GM13976 (cell line): Measurements from ENCODE around the gene RRAGA.
"Not testable (repeated sequence)": the region's sequence is repeated elsewhere in the genome, so short reads cannot be mapped to it uniquely, and the experiment has no call there.

Source experiments
- DNase-seq: peaks from one replicate; pipeline ENCODE4 v3.0.0; 2012; ENCODE audit warnings: low spot score
- in situ Hi-C: fragments of 300-500 bp; cut with MboI; formaldehyde crosslinking; loops from one replicate; pipeline ENCODE4 v1.12.0; 2022; ENCODE audit warnings: low sequenced_read_pairs, mixed read lengths, inconsistent platforms; ENCODE audit not compliant: unreplicated experiment
- TF ChIP-seq, protein P1 (sequence below): IDR thresholded peaks from 2 replicates; pipeline ENCODE4 v1.5.1; 2012; ENCODE audit warnings: borderline replicate concordance, mild to moderate bottlenecking; ENCODE audit not compliant: insufficient read depth; ENCODE audit errors: extremely low read depth, missing control alignments, control extremely low read depth

The RRAGA gene, protein sequence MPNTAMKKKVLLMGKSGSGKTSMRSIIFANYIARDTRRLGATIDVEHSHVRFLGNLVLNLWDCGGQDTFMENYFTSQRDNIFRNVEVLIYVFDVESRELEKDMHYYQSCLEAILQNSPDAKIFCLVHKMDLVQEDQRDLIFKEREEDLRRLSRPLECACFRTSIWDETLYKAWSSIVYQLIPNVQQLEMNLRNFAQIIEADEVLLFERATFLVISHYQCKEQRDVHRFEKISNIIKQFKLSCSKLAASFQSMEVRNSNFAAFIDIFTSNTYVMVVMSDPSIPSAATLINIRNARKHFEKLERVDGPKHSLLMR

DNA sequence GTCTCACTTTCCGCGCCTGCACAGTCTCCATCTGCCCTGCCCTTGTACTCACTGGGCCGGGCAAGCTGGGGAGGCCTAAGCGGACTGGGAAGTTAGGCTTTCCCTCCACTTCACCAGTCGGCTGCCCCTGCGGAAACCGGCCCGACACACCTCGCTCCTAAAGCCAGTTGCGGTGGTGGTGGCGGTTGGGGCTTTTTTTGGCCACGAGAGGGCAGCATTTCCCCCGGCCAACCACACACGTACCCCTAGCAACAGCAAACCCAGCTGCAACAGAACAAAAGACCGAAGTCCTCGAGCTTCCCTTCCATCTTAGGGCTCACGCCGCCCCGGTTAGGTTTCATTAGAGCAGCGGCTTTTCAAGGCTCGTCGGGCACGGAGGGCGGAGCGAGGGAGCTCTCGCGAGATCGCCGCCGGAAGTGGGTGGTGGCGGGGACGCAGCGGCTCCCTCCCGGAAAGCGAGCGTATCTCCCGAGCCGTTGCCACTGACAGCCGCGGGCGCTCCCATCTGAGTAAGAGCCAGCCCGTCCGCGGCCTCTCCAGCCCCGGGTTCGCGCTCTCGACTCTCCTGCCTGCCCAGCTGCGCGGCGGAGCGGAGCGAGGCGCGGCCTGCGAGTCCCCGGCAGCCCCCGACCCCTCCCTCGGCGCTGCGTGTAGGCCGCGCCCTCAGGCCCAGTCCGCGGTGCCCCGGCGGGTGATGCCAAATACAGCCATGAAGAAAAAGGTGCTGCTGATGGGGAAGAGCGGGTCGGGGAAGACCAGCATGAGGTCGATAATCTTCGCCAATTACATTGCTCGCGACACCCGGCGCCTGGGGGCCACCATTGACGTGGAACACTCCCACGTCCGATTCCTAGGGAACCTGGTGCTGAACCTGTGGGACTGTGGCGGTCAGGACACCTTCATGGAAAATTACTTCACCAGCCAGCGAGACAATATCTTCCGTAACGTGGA, at the start of gene RRAGA:
Gene RRAGA (plus strand): TSS at position 462 of the 951 bp plus-strand sequence. CDS start 233 bp downstream, at position 695.
- peak; percentile 97 for DNase-seq
- TF ChIP-seq, protein P1, sequence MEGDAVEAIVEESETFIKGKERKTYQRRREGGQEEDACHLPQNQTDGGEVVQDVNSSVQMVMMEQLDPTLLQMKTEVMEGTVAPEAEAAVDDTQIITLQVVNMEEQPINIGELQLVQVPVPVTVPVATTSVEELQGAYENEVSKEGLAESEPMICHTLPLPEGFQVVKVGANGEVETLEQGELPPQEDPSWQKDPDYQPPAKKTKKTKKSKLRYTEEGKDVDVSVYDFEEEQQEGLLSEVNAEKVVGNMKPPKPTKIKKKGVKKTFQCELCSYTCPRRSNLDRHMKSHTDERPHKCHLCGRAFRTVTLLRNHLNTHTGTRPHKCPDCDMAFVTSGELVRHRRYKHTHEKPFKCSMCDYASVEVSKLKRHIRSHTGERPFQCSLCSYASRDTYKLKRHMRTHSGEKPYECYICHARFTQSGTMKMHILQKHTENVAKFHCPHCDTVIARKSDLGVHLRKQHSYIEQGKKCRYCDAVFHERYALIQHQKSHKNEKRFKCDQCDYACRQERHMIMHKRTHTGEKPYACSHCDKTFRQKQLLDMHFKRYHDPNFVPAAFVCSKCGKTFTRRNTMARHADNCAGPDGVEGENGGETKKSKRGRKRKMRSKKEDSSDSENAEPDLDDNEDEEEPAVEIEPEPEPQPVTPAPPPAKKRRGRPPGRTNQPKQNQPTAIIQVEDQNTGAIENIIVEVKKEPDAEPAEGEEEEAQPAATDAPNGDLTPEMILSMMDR = peak; percentile 73
- in situ Hi-C loops = loop anchor here (25.0 kb wide), 1 partner anchor 1237 kb away; no protein-coding TSS in a partner anchor

DNA sequence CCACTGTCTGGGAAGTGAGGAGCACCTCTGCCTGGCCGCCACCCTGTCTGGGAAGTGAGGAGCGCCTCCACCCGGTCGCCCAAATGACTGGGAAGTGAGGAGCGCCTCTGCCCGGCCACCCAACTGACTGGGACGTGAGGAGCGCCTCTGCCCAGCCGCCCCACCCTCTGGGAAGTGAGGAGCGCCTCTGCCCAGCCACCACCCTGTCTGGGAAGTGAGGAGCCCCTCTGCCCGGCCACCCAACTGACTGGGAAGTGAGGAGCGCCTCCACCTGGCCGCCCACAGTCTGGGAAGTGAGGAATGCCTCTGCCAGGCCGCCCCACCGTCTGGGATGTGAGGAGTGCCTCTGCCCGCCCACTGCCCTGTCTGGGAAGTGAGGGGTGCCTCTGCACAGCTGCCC, 49.1 kb upstream of the RRAGA start:
- no peak for DNase-seq
- TF ChIP-seq, protein P1 = no peak
- in situ Hi-C loops = no loop called here

DNA sequence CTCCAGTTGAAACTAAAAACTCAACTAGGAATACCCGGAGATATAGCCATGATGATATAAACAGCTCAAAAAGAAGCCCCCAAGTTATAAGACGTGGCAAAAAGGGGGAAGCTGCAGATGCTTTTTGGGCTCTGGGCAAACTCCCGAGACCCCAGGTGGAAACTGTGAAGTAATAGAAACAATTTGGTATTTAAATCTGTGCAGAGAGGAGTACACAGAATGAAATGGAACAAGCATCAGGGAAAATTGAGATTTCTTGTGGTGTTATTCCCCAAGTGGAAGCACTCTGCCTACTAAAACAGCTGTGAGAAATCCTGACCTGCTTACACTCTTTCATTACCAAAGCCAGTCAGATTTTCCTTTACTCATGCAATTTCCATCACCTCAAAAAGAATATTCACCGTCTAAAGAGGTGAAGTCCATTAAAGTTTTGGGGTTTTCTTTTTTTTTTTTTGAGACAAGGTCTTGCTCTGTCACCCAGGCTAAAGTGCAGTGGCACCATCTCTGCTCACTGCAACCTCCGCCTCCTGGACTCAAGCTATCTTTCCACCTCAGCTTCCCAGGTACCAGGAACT, 39.7 kb upstream of the RRAGA start:
- TF ChIP-seq, protein P1 = no peak
- in situ Hi-C loops = no loop called here
- DNase-seq = no peak

DNA sequence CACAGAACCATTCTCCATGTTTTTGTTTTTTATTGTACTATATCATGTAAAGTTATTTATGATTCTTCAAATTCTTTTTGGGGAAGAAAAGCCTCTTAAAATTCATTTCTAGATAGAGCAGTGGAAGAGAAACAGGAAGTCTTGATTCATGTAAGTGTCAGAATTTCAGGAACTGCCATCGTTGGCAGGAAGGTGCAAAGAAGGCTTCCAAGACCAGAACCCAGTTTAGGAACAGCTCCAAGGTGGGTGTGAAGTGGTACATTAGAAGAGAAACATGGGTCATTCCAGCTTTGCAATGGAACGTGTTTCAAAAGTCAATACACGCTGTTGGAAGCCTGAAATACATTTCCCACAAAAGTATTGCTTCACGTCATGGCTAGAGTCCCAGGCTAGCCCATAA, 31.0 kb upstream of the RRAGA start:
- TF ChIP-seq, protein P1 = no peak
- in situ Hi-C loops = no loop called here
- no peak for DNase-seq

DNA sequence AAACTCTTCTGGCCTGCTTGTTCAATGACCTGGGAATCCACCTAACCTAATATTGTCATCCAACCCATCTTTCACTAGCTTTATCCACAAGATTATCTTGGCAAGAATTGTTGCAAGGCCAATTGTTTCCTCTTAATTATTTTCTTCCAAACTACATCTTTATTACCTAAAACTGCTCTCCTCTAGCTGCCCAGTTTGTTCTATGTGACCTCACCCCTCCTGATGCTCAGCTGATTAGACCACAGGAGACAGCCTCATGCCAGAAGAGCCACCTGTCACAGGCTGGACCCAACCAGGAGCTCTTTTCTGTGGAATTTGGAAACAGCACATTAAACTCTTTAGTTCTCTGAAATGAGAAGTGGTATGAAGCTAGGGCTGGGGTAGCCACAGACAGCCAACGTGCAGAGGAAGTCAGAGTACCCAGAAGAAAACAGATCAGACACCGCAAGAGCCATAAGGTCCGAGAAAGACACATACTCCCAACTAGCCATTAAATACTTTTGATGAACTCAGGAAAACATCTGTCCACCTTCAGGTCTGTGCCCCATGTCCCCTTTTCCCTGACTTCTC, 28.3 kb upstream of the RRAGA start:
- TF ChIP-seq, protein P1 = no peak
- no peak for DNase-seq
- in situ Hi-C loops = loop anchor here (10.0 kb wide), 1 partner anchor 756 kb away; no protein-coding TSS in a partner anchor

DNA sequence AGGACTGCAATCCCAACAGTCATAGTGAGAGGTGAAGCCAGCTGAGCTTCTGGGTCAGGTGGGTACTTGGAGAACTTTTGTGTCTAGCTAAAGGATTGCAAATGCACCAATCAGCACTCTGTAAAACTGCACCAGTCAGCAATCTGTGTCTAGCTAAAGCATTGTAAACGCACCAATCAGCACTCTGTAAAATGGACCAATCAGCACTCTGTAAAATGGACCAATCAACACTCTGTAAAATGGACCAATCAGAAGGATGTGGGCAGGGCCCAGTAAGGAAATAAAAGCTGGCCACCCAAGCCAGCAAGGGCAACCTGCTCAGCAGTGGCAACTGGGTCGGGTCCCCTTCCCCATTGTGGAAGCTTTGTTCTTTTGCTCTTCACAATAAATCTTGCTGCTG, 27.6 kb upstream of the RRAGA start:
- in situ Hi-C loops = loop anchor here (10.0 kb wide), 1 partner anchor 757 kb away; no protein-coding TSS in a partner anchor
- not testable (repeated sequence) for DNase-seq

DNA sequence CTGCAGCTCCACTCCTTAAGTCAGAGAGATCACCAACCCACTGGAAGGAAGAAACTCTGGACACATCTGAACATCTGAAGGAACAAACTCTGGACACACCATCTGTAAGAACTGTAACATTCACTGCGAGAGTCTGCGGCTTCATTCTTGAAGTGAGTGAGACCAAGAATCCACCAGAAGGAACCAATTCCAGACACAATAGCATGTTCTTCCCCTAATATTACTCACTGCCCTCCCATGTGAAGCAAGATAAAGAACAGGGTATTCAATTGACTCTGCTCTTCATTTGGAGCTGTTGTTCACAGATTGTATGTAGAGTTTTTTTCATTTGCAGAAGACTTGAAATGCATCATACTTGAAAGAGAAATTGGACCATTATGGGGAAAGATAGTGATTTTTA, 27.0 kb upstream of the RRAGA start:
- no peak for DNase-seq
- in situ Hi-C loops = loop anchor here (10.0 kb wide), 1 partner anchor 757 kb away; no protein-coding TSS in a partner anchor
- TF ChIP-seq, protein P1 = no peak
